ENCODE results near the gene AK5.

AK5 gene

GRCh38 chr1:77467741-77468140, 185.9 kb downstream of the AK5 start:
- TF ChIP-seq, protein P1, sequence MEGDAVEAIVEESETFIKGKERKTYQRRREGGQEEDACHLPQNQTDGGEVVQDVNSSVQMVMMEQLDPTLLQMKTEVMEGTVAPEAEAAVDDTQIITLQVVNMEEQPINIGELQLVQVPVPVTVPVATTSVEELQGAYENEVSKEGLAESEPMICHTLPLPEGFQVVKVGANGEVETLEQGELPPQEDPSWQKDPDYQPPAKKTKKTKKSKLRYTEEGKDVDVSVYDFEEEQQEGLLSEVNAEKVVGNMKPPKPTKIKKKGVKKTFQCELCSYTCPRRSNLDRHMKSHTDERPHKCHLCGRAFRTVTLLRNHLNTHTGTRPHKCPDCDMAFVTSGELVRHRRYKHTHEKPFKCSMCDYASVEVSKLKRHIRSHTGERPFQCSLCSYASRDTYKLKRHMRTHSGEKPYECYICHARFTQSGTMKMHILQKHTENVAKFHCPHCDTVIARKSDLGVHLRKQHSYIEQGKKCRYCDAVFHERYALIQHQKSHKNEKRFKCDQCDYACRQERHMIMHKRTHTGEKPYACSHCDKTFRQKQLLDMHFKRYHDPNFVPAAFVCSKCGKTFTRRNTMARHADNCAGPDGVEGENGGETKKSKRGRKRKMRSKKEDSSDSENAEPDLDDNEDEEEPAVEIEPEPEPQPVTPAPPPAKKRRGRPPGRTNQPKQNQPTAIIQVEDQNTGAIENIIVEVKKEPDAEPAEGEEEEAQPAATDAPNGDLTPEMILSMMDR (conservative IDR thresholded peaks at IDR 0.05): no peak
- H3K27ac ChIP-seq: peak overlapping the region; percentile 8; the same call in 1 of the 2 replicates

DNA sequence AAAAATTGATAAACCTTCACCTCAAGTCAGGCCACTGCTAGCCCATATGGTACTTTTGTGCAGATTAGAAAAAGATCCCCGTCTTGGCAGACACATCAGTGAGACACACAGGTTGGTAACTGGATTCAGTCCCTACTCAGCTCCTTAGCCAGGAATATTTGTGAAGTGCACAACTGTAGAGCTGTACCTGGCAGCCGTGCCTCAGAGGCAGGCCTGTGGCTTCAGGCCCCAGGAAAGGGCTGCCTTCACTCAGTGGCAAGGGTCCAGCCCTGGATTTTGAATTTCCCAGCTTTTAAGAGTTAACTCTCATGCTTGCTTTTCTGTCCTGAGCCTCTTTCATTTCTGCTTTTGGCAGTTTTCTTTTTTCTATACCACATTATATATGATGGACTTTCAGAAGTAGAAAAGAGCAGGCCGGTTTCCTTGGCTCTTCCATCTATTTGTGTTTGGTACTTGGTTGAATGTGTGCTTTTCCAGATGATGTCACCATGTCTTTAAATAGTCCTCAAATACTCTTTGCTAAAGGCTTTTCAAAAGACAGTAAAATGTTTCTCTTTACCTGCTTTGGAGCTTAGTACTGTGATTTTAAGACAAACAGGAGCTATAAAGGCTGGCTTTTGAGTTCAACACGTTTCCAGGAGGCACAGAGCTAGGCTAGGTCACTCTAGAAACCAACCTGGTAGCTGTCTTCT, 186.6 kb downstream of the AK5 start:
- H3K27ac ChIP-seq: peak overlapping the region; percentile 8; the same call in 1 of the 2 replicates
- TF ChIP-seq, protein P1 (conservative IDR thresholded peaks at IDR 0.05): no peak

DNA sequence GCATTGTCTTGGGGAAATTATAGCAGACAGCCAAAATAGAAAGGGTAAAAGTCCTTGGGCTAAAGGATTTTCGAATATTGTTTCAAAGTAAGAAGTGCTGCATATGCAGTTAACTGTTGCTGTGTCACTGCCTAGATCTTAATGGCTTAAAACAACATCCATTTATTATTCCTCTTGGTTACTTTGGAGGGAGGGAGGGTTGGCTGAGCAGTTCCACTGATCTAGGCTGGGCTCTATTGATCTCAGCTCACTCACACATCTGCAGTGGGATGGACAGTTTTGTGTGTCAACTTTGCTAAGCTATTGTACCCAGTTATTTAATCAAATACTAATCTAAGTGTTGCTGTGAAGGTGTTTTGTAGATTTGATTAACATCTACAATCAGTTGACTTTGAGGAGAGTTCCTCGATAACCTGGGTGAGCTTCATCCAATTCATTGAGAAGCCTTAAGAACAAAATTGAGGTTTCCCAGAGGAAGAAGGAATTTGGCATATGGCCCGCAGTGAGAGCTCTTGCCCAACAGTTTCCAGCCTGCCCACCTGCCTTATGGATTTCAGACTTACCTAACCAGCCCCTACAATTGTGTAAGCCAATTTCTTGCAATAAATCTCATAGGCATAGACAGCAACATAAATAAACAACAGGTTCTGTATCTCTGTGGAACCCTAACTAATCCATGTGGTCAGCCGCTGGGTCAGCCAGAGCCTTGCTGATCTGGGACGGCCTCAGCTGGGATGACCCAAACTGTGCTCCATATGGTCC, 187.3 kb downstream of the AK5 start:
- H3K27ac ChIP-seq: peak overlapping the region; percentile 8; the same call in 1 of the 2 replicates
- TF ChIP-seq, protein P1 (conservative IDR thresholded peaks at IDR 0.05): no peak

DNA sequence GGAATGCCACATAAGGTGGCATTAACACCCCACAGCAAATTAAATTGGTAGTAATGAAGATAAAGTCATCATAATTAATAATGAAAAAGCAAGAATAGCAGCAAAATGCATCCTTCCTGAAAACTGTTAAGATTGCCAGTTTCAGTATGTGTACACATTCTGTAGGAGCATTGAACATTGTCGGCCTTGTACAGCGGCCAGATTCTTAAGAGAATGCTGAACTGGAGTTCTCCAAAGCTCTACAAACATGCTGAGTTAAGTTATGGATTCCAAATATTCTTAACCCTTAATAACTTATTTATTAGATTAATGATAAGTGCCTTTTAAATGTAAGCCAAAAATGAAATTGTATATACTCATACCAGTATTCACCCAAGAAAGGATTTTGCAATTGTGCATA, 189.9 kb downstream of the AK5 start:
- TF ChIP-seq, protein P1 (conservative IDR thresholded peaks at IDR 0.05): no peak

GRCh38 chr1:77473690-77474089, 191.9 kb downstream of the AK5 start:
- TF ChIP-seq, protein P1 (conservative IDR thresholded peaks at IDR 0.05): no peak
- H3K27ac ChIP-seq: no peak overlapping the region

More for the DNA sequence above, 189.9 kb downstream of the AK5 start:
- H3K27ac ChIP-seq: no peak overlapping the region

DNA sequence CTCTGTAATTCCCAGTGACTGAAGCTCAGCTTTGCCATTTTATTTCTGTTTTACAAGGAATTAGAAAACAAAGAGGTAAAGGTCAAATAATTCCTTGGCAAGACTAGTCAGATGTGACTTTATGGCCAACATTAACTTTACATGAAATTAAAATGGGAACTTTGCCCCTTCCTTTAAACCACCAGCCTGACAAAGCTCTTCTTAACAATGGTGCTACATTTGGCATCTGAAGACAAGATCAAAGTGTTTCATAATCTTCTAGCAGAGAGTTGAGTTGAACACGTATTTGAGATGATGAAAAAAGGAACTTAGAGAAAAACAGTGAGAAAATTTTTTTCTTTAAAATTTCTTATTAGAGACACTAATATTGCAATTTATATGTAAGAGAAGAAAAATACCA, 193.8 kb downstream of the AK5 start:
- TF ChIP-seq, protein P1 (conservative IDR thresholded peaks at IDR 0.05): no peak
- no peak overlapping the region for H3K27ac ChIP-seq

- H3K27ac ChIP-seq: no peak overlapping the region
- TF ChIP-seq, protein P1 (conservative IDR thresholded peaks at IDR 0.05): no peak
These were observed 194.7 kb downstream of the AK5 start for GRCh38 chr1:77476475-77476874.

Data from VCaP (cell line).